NCI-H82 treated with DMSO at 0.1 percent for 48 hours (cell line): ENCODE results near the gene CDK12.

ENCODE experiments used
- DNase-seq: peaks from one replicate; lab custom pipeline; 2025; ENCODE audit not compliant: unreplicated experiment; lab: John Stamatoyannopoulos, UW

Gene CDK12

GRCh38 chr17:39548494-39549225, 87.4 kb downstream of the CDK12 start:
- DNase-seq: peak; percentile 48

- DNase-seq: peak; percentile 37
Measured at GRCh38 chr17:39549747-39550573, 88.7 kb downstream of the CDK12 start.

GRCh38 chr17:39551879-39552278, 90.6 kb downstream of the CDK12 start:
- no peak for DNase-seq

- DNase-seq: no peak
Measured at GRCh38 chr17:39553341-39553945, 92.2 kb downstream of the CDK12 start.

GRCh38 chr17:39555368-39555767, 94.1 kb downstream of the CDK12 start:
- no peak for DNase-seq

- DNase-seq: no peak
Measured at GRCh38 chr17:39556423-39556822, 95.1 kb downstream of the CDK12 start.

- no peak for DNase-seq
Measured at GRCh38 chr17:39562395-39562794, 101.1 kb downstream of the CDK12 start.

- no peak for DNase-seq
Measured at GRCh38 chr17:39562976-39563375, 101.7 kb downstream of the CDK12 start.

- peak; percentile 93 for DNase-seq
Measured at GRCh38 chr17:39563476-39563875, 102.2 kb downstream of the CDK12 start.

- no peak for DNase-seq
Measured at GRCh38 chr17:39564211-39564848, 103.0 kb downstream of the CDK12 start.

- no peak for DNase-seq
Measured at GRCh38 chr17:39566094-39566850, 105.0 kb downstream of the CDK12 start.

GRCh38 chr17:39568702-39569101, 107.4 kb downstream of the CDK12 start:
- DNase-seq: no peak

GRCh38 chr17:39569126-39569525, 107.8 kb downstream of the CDK12 start:
- no peak for DNase-seq

GRCh38 chr17:39572121-39572520, 110.8 kb downstream of the CDK12 start:
- no peak for DNase-seq

- no peak for DNase-seq
Measured at GRCh38 chr17:39573447-39574298, 112.4 kb downstream of the CDK12 start.

GRCh38 chr17:39576187-39576586, 114.9 kb downstream of the CDK12 start:
- DNase-seq: no peak

GRCh38 chr17:39578272-39578671, 117.0 kb downstream of the CDK12 start:
- DNase-seq: no peak

GRCh38 chr17:39579318-39580081, 118.2 kb downstream of the CDK12 start:
- DNase-seq: no peak

GRCh38 chr17:39580082-39580468, 118.8 kb downstream of the CDK12 start:
- no peak for DNase-seq
